GM15510 (cell line): ENCODE results near the gene BPI.

Source experiments
- POLR2A ChIP-seq: IDR thresholded peaks from 3 replicates; pipeline ENCODE4 v1.6.1; 2011; ENCODE audit warnings: borderline replicate concordance; ENCODE audit not compliant: insufficient read length; ENCODE audit errors: extremely low read depth

Gene BPI

GRCh38 chr20:38311091-38311490 lies 7.1 kb downstream of the BPI start:
- TF ChIP-seq POLR2A, result no peak

GRCh38 chr20:38311491-38311890 lies 7.5 kb downstream of the BPI start:
- TF ChIP-seq POLR2A, result no peak

GRCh38 chr20:38313676-38314075 lies 9.7 kb downstream of the BPI start:
- no peak for TF ChIP-seq POLR2A

- no peak for TF ChIP-seq POLR2A
Observed at GRCh38 chr20:38315290-38315966, 11.5 kb downstream of the BPI start.

GRCh38 chr20:38316341-38316740 lies 12.4 kb downstream of the BPI start:
- TF ChIP-seq POLR2A, result no peak

GRCh38 chr20:38317422-38317821 lies 13.5 kb downstream of the BPI start:
- TF ChIP-seq POLR2A, result no peak

GRCh38 chr20:38320221-38320620 lies 16.3 kb downstream of the BPI start:
- no peak for TF ChIP-seq POLR2A

- no peak for TF ChIP-seq POLR2A
Observed at GRCh38 chr20:38321959-38322598, 18.1 kb downstream of the BPI start.

- no peak for TF ChIP-seq POLR2A
Observed at GRCh38 chr20:38324159-38324558, 20.2 kb downstream of the BPI start.

GRCh38 chr20:38325167-38325566 lies 21.2 kb downstream of the BPI start:
- no peak for TF ChIP-seq POLR2A

GRCh38 chr20:38325905-38326304 lies 21.9 kb downstream of the BPI start:
- no peak for TF ChIP-seq POLR2A

GRCh38 chr20:38326309-38326708 lies 22.4 kb downstream of the BPI start:
- no peak for TF ChIP-seq POLR2A

GRCh38 chr20:38330638-38331037 lies 26.7 kb downstream of the BPI start:
- no peak for TF ChIP-seq POLR2A

GRCh38 chr20:38331245-38331644 lies 27.3 kb downstream of the BPI start:
- TF ChIP-seq POLR2A, result no peak

GRCh38 chr20:38331814-38332213 lies 27.9 kb downstream of the BPI start:
- no peak for TF ChIP-seq POLR2A

GRCh38 chr20:38334016-38334415 lies 30.1 kb downstream of the BPI start:
- no peak for TF ChIP-seq POLR2A
